ENCODE results near the gene JCHAIN.

DNA sequence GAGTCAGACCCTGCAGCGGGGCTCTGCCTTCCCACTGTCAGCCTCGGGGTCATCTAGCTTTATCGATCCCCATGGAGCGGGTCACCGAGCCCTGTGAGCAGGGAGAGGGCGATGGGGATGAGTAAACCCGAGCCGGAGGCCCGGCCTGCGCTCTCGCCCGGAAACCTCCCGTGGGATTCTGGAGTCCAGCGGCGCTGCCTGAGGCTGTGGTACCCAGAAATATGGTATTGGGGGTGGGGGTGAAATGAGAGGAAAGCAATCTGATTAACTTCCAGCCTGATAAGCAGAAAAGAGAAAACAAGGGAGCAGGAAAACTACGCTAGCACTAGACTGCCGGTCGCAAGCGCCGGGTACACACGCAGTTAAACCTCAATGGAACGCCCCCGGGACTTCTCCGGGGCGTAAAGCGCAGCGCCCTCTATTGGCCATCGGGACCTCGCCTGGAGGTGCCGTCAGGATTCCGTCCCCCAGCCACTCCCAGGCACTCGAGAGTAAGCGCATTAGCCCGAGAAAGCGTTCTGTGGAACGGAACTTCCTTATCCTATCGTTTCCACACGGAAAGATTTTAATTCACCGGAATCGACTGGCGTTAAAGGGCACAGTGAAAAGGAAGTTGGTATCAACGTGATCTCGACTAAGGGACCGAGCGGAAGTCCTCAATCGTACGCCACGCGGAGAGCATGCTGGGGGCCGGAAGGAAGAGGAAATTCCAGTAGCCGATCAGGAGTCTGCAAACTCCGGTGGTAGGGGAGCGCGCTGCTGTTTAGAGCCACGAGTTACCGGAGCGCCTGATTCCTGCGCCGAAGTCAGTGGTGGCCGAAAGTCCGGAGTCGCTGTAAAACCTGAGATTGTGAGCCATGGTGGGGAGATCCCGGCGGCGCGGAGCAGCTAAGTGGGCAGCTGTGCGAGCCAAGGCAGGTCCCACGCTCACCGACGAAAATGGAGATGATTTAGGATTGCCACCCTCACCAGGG lies 21.8 kb upstream of the JCHAIN start, which contains the start of gene UTP3:
- TF ChIP-seq, protein P1, sequence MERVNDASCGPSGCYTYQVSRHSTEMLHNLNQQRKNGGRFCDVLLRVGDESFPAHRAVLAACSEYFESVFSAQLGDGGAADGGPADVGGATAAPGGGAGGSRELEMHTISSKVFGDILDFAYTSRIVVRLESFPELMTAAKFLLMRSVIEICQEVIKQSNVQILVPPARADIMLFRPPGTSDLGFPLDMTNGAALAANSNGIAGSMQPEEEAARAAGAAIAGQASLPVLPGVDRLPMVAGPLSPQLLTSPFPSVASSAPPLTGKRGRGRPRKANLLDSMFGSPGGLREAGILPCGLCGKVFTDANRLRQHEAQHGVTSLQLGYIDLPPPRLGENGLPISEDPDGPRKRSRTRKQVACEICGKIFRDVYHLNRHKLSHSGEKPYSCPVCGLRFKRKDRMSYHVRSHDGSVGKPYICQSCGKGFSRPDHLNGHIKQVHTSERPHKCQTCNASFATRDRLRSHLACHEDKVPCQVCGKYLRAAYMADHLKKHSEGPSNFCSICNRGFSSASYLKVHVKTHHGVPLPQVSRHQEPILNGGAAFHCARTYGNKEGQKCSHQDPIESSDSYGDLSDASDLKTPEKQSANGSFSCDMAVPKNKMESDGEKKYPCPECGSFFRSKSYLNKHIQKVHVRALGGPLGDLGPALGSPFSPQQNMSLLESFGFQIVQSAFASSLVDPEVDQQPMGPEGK (CRISPR knock-in tag; IDR thresholded peaks at IDR 0.05; ENCODE audit: borderline replicate concordance), result no peak
- TF ChIP-seq TCF4 (CRISPR knock-in tag; IDR thresholded peaks at IDR 0.05; ENCODE audit: borderline replicate concordance), result no peak; the same call in 1 of the 2 replicates
- no peak for TF ChIP-seq PPARA (CRISPR knock-in tag; IDR thresholded peaks at IDR 0.05; ENCODE audit: borderline replicate concordance)
- TF ChIP-seq CSRNP3 (CRISPR knock-in tag; IDR thresholded peaks at IDR 0.05), result no peak
- TF ChIP-seq OSR1 (CRISPR knock-in tag; IDR thresholded peaks at IDR 0.05), result no peak
- no peak for TF ChIP-seq BACH2 (CRISPR knock-in tag; IDR thresholded peaks at IDR 0.05; ENCODE audit: borderline replicate concordance)
- TF ChIP-seq SNAI2 (CRISPR knock-in tag; IDR thresholded peaks at IDR 0.05), result no peak
- TF ChIP-seq ZFP3 (CRISPR knock-in tag; IDR thresholded peaks at IDR 0.05), result no peak; the same call in 1 of the 2 replicates

Data from SK-N-SH treated with all-trans-retinoic acid at 6 μM for 48 hours (cell line).